Stimulated activated CD4-positive, alpha-beta T cell treated with anti-CD3 and anti-CD28 coated beads, TNF-alpha, amount 100 ng/mL, for 48 hours (primary cell): Measurements from ENCODE around the gene IGSF21.

Experiments
- DNase-seq, 3 donors: peaks; one replicate each; pipeline ENCODE4 v3.0.0-alpha.2; 2020; ENCODE audit warnings: low read depth in 3 of 3

Gene IGSF21

DNA sequence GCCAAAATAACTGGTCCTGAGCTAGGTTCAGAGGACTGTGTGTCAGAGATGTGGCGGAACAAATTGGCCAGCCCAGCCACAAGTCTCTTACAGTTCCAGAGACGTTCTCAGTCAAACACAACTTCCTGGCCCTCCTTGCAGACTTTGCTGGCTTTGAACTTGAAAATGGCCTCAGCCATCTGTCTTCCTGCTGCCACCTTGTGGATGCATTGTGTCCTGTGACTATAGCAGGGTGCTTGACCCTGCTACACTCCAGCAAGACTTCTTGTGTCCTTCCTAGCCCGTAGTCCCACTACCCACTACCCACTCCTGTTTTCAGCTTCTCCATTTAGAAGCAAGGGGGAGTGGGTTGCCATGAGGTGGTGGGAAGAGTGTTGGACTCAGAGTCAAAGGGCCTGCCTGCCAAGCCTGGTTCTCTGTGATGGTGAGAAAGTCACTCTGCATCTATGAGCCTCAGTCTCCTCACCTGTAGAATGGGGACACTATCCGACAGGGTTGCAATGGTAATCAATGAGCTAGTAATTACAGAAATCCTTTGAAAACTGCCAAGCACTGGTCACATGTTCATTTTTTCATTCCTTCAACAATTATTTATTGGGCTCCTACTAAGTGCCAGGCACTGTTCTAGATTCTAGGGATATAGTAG lies 109.9 kb downstream of the IGSF21 start:
- DNase-seq: no peak

DNA sequence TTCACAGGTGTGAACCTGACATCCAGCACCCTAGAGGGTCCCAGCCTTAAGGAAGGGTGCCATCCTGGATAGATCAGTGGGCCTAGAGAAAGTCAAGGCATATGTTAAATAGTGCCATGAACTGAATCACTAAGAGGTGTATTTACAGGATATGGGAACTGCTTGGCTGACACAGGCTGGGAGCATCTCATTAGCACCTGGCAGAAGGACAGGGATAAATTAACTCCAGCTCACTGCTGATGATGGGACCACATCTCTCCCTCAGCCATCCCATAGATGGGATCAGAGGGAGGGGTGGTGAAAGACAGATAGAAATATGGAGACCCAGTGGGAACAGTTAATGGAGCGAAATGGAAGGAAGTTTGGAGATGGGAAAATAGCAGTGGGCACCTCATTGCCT lies 122.0 kb downstream of the IGSF21 start:
- DNase-seq: no peak

DNA sequence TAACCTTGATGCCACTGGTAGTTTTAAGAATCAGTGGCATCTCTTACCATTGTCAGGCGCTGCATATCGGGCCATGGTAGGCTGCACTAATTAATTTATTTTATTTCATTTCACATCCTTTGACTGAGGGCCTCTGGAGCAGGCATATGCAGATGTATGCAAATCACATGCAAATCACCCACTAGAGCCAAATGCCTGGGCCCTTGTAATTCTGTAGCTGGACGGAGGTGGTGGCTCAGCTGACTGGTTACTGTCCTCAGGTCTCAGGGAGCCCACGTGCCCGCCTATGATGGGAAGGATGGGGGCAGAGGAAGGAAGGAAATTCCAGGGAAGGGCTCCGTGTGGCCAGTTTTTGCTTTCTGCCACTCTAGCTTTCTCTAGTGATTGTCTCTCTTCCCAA lies 122.7 kb downstream of the IGSF21 start:
- DNase-seq: no peak

DNA sequence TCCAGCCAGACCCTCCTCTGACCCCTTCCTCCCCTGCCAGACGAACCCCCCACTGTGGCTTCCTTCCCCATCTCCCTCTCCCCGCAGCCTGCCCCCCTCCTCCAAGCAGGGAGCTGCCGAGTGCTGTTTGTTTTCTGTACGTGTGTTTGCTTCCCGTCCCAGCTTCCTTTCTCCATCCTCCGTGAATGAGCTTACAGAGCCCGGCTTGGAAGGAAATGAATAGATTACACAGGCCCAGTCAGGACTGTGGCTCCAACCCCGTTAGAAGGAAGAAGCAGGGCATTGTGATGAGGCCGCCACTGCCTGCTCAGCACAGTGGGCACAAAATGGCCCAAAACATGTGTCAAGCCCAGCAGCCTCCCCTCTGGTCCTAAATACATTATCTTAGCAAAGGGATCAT lies 123.2 kb downstream of the IGSF21 start:
- DNase-seq: no peak

DNA sequence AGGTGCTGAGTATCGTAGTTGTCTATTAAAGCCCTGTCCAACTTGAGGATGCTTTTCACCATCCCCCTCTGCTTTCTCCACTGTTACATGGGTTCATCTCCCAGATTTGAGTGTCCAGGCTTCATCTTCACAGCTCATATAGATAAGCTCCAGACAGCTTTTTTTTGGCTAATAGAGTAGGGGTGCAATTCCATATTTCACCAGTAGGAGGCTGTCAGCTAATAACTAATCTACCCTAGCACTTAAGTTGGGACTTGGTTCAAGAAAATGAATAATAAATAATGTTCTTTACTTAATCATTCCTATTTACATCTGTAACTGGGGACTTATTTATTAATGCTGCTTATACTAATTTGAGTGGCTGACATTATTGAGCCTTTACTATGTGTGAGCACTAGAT lies 124.5 kb downstream of the IGSF21 start:
- DNase-seq: no peak

DNA sequence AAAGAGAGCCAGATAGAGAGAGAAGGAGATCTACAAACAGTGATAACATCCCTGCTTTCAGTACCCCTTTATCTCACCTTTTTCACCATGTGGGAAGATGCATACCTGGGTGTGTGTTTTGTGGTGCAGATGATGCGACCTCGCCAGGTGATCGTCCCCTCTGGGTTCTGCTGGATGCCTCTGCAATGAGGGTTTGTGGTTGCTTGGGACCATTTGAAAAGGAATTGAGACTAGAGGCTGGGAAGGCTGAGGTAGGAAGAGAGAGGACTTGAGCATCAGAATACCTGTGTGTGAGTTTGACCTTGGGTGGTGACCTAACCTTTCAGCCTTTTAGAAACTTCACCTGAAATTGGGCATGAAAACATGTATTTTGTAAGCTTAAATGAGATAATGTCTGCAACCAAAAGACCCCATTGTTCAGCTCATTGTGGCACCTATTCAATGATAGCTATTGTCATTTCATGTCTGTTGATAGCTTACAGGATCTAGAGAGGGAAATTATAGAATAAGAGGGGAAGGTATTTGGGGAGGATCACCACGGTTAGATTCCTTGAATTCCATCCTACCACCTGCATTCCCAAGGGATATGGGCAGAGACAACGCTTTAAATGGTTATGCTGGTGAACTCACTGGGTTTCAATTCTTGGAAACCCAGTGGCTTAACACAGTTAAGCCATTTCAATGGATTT lies 125.7 kb downstream of the IGSF21 start:
- DNase-seq: no peak

DNA sequence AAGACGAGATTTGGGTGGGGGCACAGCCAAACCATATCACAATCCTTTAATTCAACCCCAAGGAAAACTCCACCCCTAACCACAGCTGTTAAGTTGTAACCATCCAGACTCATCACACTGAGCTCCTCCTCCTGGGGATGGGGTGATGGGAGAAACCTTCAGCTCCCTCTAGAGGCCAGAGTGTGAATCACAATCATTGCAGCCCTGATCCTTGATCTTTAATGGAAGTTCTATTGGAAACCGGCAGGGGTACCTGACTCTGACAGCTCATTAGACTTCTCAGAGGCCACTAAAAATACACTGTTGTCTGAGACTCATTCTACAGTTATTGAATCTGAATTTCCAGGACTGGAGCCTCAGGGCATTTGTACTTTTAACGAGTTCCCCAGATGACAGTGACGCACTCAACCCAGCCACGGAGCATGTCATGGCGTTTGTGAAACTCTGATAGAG lies 127.2 kb downstream of the IGSF21 start:
- peak in 1 of 3 donors; percentile 15 for DNase-seq

DNA sequence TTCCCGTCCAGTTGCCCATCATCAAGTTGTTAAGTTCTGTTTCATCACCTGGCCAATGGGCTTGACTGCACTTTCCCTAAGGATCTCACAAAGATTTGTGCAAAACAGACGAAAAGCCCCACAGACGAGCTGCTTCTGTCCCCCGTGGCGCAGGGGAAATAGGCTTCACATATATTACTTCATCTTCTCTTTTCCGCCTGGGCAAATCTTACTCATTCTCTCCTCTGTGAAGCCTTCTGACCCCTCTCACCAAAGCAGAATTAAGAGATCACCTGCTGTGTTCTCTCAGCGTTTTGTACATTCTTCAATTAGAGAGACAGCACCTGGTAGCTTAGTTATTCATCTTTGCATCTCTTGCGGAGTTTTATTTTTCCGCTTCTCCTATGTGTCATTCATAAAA lies 129.8 kb downstream of the IGSF21 start:
- no peak for DNase-seq

DNA sequence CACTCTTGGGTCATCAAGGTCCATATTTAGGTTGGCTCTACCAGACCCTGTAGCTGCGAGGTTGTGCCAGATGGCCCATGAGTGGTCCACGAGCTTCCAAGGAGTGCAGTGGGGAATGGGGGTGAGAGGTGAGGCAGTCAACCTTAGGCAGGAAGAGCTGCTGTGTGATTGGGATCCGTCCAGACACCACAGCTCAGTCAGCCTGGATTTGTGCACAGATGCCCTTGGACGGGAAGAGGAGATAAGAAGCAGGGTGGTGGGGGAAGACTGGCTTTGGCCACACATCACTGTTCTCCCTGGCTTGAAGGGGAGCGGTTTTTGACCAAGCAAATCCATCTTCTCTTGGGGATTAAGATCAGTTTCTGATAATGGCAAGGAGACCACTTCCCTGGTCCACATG lies 130.6 kb downstream of the IGSF21 start:
- DNase-seq: no peak

DNA sequence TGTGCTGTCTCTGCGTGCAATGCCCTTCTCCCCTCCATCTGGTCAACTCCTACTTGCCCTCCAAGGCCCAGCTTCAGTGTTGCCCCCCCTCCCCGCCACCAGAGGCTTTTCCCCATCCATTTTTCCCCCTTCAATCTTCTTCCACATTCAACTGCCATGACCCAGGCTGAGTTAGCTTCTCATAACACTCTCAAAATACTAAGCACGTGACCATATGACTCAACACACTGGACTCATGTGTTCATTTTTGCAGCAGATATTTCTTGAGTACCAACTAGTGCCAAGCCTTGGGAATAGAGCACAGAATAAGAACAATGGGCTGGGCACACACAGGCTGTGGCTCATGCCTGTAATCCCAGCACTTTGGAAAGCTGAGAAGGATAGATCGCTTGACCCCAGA lies 132.1 kb downstream of the IGSF21 start:
- DNase-seq: no peak

DNA sequence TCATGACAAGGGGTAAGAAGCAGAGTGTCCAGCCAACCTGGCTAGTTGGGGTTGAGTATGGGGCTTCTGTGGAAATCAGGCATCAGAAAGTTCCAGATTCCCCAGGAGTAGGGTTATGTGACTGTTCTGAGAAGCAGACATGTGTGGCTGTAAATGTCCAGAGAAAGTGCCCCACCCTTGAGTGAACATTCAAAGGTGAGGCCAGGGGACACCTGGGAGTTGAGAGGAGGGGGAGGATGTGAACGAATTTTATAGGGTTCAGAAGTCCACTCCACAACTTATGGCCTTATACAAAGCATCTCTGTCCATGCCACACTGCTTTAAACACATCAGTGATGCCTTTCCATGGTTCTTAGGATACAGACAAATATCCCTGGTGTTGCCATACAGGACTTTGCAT lies 133.3 kb downstream of the IGSF21 start:
- DNase-seq: no peak

DNA sequence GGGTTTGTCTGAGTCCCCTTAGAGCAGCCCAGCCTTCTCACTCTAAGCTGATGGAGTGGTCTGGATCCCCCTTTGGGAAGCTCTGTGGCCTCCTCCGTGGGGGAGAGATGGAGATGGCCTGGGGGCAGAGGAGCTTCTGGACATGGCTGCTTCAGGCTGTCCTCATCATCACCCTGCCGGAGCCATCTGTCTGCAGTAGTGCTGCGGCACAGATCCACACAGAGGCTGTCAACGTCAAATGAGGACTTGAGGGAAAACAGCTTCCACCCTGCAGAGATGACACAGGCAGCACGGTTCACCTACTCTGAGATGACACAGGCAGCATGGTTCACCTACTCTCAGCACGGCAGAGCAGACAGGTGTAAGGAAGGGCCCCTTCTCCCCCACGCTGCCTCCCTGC lies 134.3 kb downstream of the IGSF21 start:
- no peak for DNase-seq

DNA sequence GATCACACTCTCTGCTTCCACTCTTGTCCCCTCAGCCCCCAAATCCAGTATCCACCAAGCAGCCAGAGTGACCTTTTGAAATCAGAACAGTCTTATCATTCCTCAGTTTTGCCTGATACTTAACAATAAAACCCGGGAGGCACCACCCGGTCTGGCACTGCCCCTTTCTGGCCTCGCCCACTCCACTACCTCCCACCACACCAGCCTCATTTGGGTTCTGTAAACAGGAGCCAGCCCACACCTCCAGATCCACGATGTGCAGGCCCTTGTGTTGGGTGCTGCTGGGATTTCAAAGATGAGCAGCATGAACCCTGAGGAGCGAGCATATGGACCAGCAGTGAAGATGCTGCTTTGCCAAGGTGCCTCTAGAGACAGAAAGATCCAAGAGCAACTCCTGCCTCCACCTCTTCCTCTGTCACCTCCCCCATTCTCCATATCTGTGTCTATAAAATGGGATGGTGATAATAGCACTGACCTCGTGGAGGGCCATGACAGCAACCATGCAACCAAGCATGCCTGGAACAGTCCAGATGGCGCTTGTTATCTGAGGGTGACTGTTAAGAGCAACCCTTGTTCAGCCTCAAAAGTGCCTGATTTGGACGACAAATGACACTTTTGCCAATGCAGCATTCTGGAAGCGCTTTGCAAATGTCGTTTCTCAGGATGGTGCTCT lies 136.0 kb downstream of the IGSF21 start:
- no peak for DNase-seq

DNA sequence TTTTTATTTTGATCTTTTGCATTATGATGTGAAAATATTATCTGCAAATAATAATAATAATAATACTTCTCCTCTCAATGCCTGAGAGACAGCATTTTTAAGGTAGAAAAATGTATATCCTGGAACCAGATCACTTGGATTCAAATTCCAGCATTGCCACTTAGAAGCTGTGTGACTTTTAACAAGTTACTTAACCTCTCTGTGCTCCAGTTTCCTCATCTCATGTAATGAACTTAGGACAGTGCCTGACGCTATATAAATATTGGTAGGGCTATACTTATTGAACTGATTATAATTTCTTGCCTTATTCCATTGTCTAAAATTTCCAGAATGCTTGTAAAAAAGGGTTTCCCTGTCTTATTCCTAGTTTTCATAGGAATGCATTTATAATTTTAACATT lies 137.2 kb downstream of the IGSF21 start:
- DNase-seq: no peak

DNA sequence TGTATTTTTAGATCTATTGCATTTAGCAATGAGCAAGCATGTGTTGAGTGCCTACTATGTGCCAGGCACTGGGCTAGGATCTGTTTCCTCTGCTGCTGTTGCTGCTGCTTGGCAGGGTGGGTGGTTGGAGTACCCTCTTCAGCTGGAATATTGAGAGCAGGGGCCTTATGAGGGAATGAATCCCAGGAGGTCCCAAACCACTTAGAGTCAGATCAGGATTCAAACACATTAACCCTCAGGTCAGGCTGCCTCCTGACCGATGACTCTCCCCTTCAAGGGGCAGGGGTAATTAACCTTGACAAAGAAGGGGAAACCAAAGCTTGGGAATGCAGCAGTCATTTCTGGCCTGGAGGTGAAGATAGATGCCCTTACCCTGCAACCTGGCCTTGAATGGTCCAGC lies 138.0 kb downstream of the IGSF21 start:
- DNase-seq: no peak

DNA sequence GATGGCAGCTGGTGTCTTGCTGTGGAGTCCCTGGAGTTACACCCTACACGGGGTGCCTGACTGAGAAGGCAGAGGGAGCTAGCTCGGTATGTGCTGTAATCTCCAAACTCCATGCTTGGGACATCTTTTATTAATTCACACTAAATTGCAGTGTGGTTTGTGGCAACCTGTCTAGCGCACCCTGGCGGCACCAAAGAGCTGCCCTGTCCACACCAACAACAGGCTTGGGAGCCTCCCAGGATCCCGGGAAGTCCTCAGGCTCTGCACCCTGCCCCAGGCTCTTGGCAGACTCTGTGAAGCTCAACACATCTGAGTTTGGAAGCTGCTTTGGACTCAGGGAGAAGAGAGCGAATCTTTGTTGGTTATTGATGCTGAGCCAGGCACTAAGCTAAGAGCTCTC lies 138.9 kb downstream of the IGSF21 start:
- no peak for DNase-seq

DNA sequence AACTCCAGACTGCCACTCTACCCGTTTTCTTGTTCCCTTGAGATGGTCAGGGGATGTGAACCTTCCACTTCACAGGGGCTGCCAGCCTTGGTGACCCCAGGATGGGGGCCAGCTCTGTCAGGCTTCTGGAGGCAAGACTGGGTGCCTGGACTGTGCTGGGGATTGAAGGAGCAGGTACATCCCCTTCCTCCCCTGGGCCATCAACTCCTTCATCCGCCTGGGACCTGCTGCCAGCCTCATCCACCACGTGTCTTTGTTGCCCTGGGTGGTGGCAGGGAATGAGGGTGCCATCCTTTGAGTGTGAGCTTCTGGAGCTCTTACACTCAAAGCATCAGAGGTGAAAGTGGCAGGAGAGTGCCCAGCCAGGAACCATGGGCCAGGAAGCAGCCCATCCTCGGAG lies 139.6 kb downstream of the IGSF21 start:
- no peak for DNase-seq

DNA sequence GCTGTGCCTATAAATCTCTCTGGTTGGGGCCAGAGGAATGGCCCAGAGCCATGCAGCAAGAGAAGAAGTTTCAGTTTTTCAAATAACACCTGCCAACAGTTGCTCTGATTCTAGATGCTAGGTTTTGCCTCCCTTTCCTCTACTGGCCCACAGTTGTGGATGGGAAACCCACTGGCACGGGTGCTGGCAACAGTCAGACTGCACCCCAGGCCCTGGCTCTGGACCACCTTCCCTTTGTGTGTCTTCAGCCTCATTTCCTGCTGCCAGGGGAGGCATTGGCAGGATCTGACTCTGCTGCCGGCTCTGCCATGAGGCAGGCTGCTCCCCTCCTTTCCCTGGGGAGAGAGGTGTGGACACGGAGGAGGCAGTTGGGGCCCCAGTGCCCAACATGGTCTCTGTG lies 142.0 kb downstream of the IGSF21 start:
- no peak for DNase-seq

DNA sequence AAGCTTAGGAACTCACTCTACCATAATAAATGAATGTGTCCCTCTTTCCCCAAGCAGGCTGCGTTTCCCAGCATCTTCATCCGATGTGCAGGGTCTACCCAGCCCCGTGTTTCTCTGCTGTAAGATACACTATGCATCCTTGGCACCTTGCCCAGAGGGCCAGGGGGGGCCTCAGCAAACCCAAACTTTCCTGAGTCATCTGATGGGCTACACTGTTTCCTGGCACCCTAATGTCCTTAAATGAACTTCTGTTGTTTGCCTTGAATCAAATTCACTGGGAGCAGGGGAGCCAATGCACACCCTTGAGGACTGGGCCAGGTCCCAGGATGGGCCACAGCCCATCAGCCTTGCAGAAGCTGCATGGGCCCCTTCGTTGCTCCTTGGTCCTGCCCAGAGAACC lies 145.5 kb downstream of the IGSF21 start:
- no peak for DNase-seq

DNA sequence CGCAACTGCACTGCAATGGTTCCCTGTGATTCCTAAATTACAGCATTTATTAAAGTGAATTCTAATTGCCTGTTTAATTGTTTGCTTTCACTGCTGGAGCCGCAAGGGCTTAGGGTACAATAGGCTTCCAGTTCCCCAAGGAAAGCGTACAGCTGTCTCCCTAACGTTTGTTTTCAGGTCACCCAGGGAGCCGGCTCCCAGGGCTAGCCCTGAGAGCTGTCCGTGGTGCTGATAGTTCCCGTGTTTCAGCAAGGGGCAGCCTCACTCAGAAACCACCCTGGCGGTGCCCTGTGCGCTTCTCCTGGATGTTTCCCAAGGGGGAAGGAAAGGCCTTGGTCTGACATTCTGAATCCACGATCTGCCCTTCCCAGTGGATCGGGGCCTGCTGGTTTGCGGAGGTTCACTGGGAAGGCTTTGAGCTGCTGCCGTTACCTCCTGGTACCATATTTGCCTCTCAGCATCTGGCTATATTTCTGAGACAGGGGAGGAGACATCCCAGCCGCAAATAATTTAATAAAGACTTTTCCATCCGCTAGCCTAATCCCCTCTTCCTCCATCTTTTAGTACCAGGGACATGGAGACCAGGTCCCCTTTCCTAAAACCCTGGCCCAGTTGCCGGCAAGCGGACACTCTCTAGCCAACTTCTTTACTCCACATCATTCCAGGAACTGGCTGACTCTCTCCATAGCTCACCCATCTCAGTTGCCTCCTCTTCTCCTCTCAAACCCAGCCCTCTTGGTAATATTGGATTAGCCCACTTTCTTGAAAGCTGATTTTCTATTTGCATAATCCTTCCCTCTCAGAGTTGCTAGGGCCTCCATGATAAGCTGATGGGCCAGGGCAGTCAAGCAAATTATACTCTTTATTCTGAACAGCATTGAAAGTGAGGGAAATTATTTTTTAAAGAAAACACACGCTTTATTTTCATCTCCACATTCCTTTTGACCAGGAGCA lies 149.0 kb downstream of the IGSF21 start:
- DNase-seq: peak in 1 of 3 donors; percentile 12

DNA sequence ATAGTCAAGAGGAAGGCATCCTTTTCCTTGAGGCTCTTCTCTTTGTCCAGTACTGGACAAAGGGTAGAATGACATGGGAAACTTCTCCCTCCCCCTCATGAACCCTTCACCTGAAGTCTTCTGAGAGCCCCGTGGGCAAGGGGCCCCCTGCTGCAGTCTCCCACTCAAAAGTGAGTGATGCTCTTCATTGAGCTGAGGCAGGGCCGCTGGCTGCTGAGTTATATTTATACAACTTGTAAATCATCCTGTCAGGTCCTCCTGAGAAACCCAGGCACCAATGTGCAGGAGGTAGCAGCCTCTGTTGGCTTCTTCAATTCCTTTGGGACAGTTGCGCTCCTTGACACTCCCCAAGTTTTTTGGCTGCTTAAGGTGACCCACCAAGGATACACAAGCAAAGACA lies 150.2 kb downstream of the IGSF21 start:
- no peak for DNase-seq

DNA sequence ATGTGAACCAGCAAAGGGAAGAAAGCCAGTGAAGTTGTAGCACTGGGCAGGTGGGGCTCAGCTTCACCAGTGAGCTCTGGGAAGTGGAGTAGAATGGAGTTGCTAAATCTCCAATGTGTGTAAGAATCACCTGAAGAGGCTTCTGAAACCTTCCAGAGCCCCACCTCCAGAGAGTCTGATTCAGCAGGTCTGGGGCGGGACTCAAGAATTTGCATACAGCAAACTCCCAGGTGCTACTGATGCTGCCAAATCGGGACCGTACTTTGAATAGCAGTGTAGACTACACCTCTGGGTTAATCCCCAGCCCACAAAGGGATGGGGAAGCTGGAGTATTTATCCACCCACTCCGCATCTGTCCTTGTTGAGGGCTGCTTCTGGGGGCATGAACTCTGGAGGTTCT lies 154.3 kb downstream of the IGSF21 start:
- DNase-seq: no peak
